ENCODE results near the gene TTC22.

Gene TTC22

GRCh38 chr1:54800899-54801759, at the start of gene TTC22:
Gene TTC22, minus strand, starts transcription at chr1:54801323. Its CDS starts 160 bp downstream, at chr1:54801163.
- peak; percentile 69 for DNase-seq

GRCh38 chr1:54850737-54851136, 49.6 kb upstream of the TTC22 start:
- DNase-seq: no peak

GRCh38 chr1:54850069-54850730, 49.1 kb upstream of the TTC22 start:
- no peak for DNase-seq

- no peak for DNase-seq
These were observed 48.3 kb upstream of the TTC22 start for GRCh38 chr1:54849219-54850068.

GRCh38 chr1:54848134-54848948, 47.2 kb upstream of the TTC22 start:
- no peak for DNase-seq

- DNase-seq: no peak
These were observed 45.7 kb upstream of the TTC22 start for GRCh38 chr1:54846716-54847284.

- DNase-seq: no peak
These were observed 45.2 kb upstream of the TTC22 start for GRCh38 chr1:54846301-54846700.

DNA sequence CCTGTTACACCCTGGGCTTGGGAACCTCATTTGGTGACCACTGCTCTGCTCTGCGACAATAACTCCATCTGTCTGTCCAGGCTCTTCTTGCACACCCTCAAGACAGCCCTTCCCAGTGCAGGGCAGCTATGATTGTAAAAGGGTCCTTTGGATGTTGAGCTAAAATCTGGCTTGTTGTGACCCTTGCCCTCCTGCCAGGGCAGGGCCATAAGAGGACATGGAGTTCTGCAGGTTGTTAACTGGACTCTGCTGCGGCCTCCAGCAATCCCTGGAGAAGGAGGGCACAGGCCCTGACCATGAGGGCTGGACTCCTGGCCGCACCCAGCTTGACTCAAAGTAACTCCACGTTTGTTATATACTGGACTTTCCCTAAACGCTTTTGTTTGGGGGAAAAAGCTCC, 44.6 kb upstream of the TTC22 start:
- DNase-seq: no peak

DNA sequence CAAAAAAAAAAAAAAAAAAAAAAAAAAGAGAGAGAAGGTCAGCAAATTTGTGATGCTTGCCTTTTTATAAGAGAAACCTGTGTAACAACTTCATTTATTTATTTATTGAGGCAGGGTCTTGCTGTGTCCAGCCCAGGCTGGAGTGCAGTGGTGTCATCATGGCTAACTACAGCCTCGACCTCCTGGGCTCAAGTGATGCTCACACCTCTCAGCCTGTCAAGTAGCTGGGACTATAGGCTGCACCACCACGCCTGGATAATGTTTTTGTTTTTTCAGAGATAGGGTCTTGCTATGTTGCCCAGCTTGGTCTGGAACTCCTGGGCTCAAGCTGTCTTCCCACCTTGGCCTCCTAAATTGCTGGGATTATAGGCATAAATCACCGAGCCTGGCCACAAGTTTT, 43.4 kb upstream of the TTC22 start:
- no peak for DNase-seq

DNA sequence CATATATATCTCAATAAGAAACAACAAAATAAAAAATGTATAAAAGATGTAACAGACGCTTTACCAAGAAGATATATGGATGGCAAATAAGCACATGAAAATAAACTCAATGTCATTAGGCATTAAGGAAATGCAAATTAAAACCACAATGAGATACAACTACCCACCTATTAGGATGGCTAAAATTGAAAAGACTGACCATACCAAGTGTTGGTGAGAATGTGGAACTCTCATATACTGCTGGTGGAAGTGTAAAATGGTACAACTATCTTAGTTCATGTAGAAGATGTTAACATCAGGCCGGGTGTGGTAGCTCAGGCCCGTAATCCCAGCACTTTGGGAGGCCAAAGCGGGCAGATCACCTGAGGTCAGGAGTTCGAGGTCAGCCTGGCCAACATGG, 42.3 kb upstream of the TTC22 start:
- no peak for DNase-seq

GRCh38 chr1:54842963-54843362, 41.8 kb upstream of the TTC22 start:
- DNase-seq: no peak

DNA sequence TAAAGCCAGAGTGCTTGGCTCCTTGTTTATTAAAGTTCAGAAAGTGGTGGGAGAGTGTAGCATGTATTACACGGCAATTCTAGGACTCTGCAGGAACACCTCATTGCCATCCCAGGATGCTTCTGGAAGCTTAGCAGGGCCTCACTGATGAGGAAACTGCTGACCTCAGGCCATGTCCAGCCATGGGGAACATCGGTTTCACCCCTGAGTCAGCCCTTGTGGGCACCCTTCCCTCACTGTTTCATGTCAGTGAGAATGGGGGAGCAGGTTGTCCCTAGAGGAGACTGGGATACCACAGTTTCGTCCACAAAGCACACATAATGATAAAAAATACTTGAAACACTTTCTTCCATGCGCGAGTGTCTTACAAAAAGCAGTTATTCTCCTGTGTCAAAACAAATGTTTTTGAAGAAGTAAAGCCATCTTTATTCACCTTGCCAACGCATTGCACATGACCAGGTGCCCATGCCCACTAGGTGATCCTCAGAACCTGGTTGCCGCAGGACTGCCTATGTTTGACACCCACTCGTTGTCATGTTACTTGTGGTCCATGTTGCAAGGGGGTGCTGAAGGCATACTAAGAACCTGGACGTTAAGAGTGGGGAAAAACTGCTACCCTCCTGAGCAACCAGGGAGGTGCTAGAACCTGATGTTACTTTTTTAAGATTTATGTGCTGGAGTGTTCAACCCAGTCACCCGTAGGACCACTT, 41.2 kb upstream of the TTC22 start:
- DNase-seq: no peak

GRCh38 chr1:54839824-54840223, 38.7 kb upstream of the TTC22 start:
- no peak for DNase-seq

- no peak for DNase-seq
These were observed 37.5 kb upstream of the TTC22 start for GRCh38 chr1:54838565-54839180.

- DNase-seq: no peak
These were observed 36.1 kb upstream of the TTC22 start for GRCh38 chr1:54837002-54837853.

- no peak for DNase-seq
These were observed 35.5 kb upstream of the TTC22 start for GRCh38 chr1:54836594-54836993.

GRCh38 chr1:54835970-54836369, 34.8 kb upstream of the TTC22 start:
- no peak for DNase-seq

GRCh38 chr1:54835131-54835898, 34.2 kb upstream of the TTC22 start:
- DNase-seq: no peak

- DNase-seq: no peak
These were observed 33.0 kb upstream of the TTC22 start for GRCh38 chr1:54834007-54834541.
